T-helper 1 cell (primary cell): ENCODE data around the gene IVNS1ABP.
A peak's percentile ranks its signal among the peaks of the same experiment; 100 is the strongest.
"Not testable (repeated sequence)": the region's sequence is repeated elsewhere in the genome, so short reads cannot be mapped to it uniquely, and the experiment has no call there.

Experiments used
- DNase-seq, 5 donors: peaks; one replicate each; pipeline ENCODE4 v3.0.0-alpha.2; 2012 to 2020
- total RNA-seq, 4 donors: gene quantifications; one replicate each; lab custom pipeline; 2026; lab: John Stamatoyannopoulos, UW

Gene IVNS1ABP
- total RNA-seq: 365 to 716 (median 415) reads per million in 4 donors

DNA sequence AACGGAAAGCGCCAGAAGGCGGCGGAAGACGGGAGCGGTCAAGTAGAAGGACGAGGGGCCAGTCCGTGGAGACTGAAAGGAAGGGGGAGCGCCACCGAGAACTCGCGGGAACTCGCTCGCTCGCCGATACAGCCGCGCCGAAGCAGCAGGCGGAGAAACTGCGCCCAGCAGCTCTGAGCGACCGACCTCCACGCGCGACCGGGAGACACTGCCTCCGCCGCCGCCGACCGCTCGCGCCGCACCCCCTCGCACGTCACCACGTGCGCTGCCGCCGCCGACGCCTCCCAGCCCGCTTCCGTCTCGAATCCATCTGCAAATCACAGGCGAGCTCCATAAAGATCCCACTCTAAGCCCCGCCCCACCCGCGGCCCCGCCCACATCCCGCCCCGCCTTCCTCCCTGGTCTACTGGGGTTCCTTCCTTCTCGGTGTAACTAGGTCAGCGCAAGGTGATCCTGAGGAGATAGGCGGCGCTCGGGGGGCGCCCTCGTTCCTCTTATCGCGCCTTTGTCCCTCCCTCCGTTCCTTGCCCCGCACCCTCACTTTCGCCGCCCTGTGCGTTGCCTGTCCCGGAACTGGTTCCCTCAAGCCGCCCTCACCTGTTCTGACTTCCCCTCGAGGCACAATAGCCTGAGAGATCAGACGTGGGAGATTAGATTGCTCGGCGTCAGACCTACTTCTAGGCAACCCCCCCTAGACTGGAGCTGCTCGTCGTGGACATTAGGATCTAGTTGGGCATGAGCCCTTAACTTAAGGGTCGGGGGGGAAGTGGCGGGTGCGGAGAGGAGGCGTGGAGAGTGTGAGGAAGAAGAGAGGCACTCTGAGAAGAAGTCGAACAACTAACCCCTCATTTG is at the start of gene IVNS1ABP:
Gene IVNS1ABP, minus strand, starts transcription at position 210 of the 852 bp plus-strand sequence. CDS start 7,750 bp downstream, outside the sequence.
- DNase-seq: peak; percentile 88 to 97 (median 94)

GRCh38 chr1:185365951-185366350 is 48.9 kb upstream of the IVNS1ABP start:
- no peak for DNase-seq

GRCh38 chr1:185364528-185364927 is 47.5 kb upstream of the IVNS1ABP start:
- not testable (repeated sequence) for DNase-seq

DNA sequence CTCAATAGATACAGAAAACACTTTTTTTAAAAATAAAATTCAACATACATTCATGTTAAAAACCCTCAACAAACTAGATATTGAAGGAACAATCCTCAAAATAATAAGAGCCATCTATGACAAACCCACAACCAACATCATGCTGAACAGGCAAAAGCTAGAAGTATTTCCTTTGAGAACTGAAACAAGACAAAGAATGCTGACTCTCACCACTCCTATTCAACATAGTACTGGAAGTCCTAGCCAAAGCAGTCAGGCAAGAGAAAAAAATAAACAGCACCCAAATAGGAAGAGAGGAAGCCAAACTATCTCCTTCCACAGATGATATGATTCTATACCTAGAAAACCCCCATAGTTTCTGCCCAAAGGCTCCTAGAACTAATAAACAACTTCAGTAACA is 46.2 kb upstream of the IVNS1ABP start:
- no peak for DNase-seq

DNA sequence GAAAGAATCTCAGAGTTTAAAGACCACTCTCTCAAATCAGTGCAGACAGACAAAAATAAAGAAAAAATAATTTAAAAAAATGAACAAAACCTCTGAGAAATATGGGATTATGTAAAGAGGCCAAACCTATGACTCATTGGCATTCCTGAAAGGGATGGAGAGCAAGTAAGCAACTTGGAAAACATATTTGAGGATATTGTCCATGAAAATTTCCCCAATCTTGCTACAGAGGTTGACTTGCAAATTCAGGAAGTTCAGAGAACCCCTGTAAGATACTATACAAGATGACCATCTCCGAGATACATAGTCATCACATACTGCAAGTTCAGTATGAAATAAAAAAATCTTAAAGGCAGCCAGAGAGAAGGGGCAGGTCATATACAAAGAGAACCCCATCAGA is 43.7 kb upstream of the IVNS1ABP start:
- DNase-seq: no peak

DNA sequence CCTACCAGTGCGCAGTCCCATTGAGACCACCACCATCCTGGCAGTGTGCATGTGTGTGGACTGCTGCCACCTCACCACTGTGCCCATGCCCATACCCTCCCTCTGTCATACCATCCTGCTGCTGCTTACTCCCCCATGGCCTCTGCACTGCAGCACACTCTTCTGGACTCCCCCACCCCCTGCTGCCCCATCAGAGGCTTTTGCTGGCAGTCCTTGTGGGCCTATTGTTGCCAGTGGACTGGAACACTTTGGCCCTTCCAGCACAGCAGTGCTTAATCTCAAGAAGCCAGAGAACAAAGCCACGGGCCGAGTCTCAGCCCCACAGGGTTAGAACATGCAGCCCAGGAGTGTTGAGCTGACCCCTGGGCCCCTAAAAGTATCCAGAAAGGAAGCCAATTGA is 41.9 kb upstream of the IVNS1ABP start:
- no peak for DNase-seq

DNA sequence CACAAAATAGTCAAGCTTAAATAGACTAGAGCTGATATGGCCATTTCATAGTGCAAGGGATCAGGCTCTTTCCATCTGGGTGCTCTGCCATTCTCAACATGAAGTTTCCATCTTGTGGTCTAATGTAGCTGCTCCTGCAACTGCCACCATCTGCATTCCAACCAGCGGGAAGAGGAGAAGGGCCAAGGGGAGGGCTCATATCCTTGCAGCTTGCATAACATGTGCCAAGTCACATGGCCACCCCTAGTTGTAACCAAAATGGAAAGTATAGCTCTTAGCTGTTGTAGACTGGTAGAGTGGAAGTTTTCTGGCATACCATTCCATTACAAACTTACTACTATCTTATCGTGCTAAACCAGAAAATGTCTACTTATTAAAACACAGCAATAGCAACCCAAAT is 38.9 kb upstream of the IVNS1ABP start:
- DNase-seq: no peak

- no peak for DNase-seq
These were observed 36.1 kb upstream of the IVNS1ABP start for GRCh38 chr1:185353124-185353523.

DNA sequence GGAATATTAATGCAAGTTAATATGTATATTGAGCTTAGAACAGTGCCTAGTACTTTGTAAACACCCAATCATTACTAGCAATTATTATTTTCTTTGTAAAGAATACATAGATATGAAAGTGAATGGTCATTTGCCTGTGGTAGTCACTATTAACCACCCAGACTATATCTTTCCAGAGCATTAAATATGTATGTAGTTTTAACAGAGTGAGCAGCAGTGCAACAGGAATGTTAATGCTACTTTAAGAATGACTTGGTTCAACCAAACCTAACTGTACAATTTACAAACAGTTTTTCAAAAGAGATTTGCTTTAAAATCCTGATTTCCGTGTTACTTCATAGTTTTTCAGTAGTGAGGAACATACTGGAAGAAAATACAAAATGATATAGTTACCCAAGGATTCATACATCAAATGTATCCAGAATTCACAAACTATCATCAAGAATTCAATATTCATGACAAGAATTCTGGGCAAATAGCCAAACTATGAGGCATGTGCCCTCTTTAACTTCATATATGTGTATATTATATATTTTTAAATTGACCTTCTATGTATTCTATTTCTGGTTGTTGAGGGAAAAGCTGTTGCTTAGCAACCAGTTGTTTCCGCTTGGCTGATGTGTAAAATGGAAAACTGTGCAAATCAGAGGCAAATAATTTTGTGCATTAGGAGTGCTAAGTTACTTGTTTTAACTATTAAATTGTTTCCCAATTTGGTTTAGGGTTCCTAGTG is 34.9 kb upstream of the IVNS1ABP start:
- no peak for DNase-seq

DNA sequence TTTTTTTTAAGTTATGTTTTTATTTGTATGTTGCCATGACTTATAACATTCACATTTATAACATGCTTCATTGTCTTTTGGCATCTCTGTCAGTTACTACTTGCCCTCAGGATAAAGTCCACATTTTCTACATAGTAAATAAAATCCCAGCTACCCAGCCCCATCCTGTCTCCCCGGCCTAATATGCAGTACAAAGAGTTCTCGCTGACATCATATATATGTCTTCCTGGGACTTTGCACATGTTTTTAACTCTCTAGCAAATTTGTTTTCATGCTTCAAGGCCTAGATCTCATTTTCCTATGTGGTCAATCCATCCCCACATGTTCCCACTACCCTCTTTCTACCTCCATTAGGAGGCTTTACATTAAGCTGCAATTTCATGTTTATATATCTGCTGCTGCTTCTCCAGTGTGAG is 33.0 kb upstream of the IVNS1ABP start:
- no peak for DNase-seq

- DNase-seq: no peak
These were observed 32.5 kb upstream of the IVNS1ABP start for GRCh38 chr1:185349556-185349955.

DNA sequence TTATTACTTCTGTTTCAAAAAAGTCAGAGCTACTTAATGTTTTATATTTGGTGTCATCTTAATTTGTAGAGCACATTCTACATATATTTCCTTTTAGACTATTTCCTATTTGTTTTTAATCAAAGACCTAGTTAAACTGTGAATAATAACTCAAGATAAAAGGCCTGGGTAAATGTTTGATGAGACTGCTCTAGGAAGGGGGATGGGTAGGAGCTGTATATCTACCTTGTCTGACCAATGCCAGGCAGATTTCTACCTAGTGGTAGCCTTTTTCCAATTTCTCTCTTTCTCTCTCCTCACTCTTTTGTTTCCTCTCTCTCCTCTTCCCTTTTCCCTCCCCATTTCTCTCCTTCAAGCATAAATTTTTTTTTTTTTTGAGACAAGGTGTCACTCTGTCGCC is 31.9 kb upstream of the IVNS1ABP start:
- no peak for DNase-seq

GRCh38 chr1:185348296-185348695 is 31.3 kb upstream of the IVNS1ABP start:
- no peak for DNase-seq

DNA sequence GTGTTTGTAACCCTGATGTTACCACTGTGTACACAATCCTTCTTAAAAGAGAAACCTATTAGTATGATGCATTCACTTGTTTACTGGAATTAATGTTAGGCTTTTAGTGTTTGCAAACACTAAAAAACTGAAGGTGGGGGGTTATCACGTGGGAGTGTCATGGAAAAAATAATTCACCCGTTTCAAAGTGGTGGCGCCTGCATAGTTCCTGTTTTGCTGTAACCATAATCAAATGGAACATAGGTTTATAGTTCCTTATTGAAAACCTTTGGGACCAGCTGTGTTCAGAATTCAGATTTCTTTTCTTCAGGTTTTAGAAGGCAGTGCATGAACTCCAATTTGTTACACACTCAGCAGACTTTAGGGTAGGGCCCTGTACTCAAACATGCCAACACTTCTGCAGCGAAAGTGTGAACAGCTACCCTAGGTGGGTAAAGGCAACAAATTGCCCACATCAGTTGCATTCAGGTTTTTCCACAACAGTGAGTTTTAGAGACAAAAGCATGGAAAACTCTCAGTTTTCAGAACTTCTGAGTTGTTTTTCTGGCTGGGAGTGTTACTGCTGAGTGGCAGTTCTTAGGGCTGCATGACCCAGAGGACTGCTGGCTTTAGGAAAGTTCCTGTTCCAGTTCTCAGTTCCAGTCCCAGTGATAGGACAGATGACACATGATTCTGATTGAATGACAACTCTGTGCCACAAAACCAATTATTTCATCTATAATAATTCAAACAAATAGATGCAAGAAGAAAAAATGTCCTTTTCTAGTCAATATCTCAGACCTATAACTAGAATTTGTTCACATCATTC is 29.1 kb upstream of the IVNS1ABP start:
- no peak for DNase-seq

DNA sequence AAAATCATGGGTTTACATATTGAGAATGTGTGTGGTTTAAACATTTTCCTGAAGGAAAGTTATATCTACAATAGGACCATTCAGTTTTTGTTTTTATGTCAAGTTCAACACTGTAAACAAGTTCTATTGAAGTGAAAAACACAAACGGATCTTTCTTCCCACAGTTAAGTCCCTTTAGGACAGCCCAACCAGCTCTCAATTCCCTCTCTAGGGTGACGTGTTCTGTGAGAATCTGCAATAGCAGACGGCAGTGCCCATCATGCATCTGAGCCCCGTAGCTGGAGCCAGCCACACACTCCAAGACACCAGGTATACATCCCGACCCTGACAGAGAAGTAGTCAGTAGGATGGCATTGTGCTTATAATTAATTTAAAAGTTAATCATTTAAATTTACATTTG is 26.3 kb upstream of the IVNS1ABP start:
- DNase-seq: no peak

DNA sequence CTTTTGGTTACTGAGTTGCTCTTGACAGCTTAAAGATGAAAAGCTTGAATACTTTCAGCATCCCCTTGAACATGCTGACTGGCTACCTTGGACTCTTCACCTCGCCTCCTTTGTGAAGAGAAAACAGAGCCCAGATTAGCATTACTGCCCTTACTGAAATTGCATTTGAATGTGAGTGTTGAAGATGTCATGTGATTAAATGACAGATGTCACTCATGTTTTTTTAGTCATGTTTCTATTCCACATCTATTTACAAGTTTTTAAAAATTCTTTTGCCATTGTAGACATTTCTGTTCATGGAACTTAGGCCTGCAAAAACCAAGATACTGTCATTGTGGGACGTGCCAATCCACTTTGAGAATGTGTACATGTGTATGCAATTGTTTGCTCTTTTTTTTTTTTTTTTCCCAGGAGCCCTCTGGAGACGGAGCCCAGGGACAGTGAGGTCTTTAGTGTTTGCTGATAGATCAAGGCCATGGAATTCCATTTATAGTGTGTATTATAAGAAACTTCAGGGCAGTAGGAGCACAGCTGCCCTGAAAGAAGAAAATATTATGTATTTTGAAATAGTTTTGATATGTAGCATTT is 25.7 kb upstream of the IVNS1ABP start:
- DNase-seq: no peak

GRCh38 chr1:185342017-185342416 is 25.0 kb upstream of the IVNS1ABP start:
- no peak for DNase-seq

GRCh38 chr1:185341196-185341781 is 24.2 kb upstream of the IVNS1ABP start:
- DNase-seq: no peak

- peak in 2 of 5 donors; percentile 10 to 75 for DNase-seq
These were observed 21.9 kb upstream of the IVNS1ABP start for GRCh38 chr1:185338719-185339622.

GRCh38 chr1:185337246-185337645 is 20.2 kb upstream of the IVNS1ABP start:
- DNase-seq: no peak

DNA sequence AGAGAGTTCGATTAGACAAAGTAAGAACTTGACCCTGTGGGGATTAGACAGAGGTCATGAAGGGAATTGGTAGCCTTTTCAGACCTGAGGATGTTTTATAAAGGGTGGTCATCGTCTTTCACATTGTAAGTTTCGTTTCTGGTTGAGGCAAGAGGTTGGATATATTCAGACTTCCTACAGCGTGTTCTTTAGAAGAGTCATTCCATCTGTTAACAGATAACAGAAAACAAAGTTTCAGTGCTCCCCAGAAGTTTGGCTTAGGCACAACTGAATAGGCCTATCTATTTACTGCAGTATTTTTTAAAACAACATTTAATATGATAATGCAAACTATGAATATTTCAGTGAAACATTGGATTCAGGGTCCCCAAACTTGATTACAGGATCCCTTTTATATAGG is 17.1 kb upstream of the IVNS1ABP start:
- DNase-seq: no peak
